GM18502 (cell line): ENCODE data around the gene EFHD2.
"Not testable (repeated sequence)": the region's sequence is repeated elsewhere in the genome, so short reads cannot be mapped to it uniquely, and the experiment has no call there.

Source experiments
- ATAC-seq: cut with Tn5 transposase; IDR thresholded peaks from one replicate; pipeline ENCODE4 v1.9.1; 2021; ENCODE audit warnings: mild to moderate bottlenecking; ENCODE audit not compliant: unreplicated experiment, poor library complexity

Gene EFHD2

DNA sequence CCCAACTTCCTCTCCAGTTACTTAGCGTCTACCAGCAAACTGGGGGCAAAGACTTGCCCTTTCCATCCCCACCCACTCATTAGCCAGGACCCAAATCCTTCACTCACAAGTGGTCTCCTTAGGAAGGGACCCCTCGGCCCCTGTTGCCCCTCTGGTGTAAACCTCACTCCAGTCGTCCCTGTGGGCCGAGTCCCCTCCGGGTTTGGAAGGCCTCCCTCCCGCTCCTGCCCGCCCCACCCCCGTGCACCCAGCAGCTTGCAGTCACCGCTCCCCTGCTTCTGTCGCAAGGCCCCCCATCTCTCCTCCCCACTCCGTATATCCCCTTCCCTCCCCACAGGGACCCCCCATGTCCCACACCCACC is 1.2 kb downstream of the EFHD2 start:
- no peak for ATAC-seq

- ATAC-seq, result peak; percentile 54
Measured at GRCh38 chr1:15411593-15412137, 2.0 kb downstream of the EFHD2 start.

GRCh38 chr1:15412175-15412800 is 2.6 kb downstream of the EFHD2 start:
- ATAC-seq, result no peak

DNA sequence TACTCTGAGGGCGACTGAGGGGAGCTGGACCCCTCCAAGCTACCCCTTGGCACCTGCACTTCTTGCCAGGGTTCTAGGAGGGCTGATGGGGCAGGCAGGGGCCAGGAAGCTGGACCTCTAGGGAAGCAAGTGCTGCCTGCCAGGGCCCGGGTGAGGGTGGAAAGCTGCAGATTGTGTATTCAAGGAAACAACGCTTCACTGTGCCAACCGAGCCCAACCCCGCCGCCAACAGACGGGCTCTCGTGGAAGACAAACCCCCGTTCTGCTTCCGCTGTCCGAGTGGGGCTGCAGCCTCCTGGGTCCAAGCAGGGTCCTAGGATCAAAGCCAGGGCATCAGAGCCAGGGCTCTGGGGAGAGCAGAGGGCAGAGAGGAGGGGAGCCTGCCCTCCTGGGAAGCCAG is 3.2 kb downstream of the EFHD2 start:
- ATAC-seq, result no peak

- no peak for ATAC-seq
Measured at GRCh38 chr1:15413563-15414444, 4.1 kb downstream of the EFHD2 start.

DNA sequence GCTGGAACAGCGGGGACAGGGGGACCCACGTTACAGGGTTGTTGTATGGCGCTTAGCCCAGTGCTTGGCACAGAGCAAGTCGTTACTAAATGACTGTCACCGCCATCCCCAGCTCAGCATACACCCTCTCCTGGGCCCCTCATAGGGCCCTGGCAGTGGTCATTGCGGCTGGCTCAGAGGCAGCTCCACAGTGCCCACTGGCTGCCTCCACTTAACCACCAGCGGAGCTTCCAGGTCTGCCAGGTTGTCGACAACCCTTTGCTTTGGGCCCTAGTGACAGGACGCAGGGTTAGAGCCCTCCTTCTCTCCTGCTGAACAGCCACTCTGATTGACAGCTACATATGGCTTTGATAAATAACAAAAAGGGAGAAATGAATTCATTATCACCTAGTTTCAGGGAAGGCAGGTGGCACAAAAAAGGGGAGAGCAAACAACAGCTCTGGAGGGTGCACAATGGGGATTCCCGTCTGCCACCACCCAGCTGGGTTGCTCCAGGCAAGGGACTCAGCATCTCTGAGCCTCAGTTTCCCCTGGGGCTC is 4.8 kb downstream of the EFHD2 start:
- ATAC-seq, result no peak

GRCh38 chr1:15417059-15417934 is 7.6 kb downstream of the EFHD2 start:
- peak; percentile 51 for ATAC-seq

DNA sequence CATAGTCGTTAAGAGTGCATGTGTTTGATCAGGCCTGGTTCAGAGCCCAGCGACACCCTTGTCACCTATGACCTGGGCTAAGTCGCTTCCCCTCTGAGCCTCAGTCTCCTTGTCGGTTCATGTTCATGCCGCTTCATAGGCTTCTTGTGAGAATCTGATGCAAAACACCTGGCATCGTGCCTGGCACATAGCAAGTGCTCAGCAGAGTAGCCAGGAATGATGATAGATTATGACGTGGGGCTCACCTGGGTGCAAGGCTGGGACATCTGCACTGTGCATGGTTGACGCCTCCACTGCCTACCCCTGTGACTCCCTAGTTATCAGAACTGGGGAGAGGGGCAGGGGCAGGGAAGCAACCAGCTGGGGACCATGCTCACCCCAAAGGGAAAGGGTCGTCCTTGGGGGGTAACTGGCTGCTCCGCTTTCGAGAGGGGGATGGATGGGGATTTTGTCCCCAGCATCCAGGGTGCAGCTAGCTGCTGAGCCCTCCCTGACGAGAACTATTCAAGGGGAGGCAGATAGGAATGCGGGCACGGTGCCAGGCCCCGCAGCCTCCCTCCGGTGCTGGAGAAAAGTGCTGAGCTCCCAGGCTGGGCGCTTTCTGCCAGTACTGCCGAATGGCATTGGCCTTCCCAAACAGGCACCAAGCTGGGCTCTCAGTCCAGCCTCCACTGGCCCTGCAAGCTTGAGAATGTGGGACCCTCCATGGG is 9.3 kb downstream of the EFHD2 start:
- ATAC-seq, result no peak

DNA sequence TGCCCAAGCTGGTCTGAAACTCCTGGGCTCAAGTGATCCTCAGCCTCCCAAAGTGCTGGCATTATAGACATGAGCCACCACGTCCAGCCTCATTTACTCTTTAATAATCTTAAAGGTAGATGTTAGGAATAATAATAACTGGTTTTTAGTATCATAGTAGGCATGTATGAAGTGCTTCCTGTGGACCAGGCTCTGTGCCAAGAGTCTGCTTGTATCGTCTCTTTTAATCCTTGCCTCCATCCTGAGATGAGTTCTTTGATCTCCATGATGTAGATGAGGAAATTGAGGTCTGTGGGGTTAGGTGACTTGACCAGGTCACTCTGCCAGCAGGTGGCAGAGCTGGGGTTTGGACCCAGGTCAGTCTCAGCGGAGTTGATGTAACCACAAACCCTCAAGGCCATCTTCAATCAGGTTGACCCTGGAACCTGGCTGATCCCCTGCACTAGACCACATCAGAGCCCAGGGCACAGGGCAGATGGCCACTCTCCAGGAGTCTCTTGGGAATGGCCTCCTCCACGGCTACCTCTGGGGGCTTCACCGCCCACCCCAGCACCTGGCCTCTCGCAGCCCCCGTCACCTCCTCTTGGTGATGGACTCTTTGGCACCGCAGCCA is 11.3 kb downstream of the EFHD2 start:
- no peak for ATAC-seq

GRCh38 chr1:15422871-15423270 is 13.2 kb downstream of the EFHD2 start:
- ATAC-seq, result no peak

DNA sequence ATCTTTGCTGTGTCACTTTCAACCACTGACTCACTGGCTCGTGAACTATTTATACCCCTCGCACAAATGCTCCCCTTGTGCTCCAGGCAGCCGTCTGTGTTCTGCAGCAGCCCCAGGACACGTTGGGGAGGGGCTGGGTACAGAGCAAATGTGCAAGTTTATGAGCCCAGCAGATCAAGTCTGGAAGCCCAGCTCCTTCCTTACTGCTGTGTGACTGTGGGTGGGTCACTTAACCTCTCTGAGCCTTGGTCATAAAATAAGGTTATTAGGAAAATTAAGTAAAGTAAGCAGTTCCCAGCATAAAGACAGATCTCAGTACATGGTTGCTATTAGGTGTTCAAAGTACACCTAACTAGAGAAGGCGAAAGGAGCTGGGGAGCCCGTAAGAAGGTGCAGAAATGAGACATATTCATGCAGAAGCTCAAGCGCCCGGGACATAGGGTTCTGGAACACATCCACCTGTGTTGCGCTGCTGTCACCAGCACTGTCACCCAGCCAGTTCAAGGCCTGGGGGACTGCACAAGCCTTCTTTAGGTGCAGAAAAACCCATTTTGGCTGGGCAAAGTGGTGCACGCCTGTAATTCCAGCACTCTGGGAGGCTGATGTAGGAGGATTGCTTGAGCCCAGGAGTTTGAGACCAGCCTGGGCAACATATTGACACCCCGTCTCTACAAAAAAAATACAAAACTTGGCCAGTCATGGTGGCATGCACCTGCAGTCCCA is 13.8 kb downstream of the EFHD2 start:
- ATAC-seq, result no peak

GRCh38 chr1:15424146-15424667 is 14.5 kb downstream of the EFHD2 start:
- no peak for ATAC-seq

- ATAC-seq, result no peak
Measured at GRCh38 chr1:15424981-15425380, 15.3 kb downstream of the EFHD2 start.

DNA sequence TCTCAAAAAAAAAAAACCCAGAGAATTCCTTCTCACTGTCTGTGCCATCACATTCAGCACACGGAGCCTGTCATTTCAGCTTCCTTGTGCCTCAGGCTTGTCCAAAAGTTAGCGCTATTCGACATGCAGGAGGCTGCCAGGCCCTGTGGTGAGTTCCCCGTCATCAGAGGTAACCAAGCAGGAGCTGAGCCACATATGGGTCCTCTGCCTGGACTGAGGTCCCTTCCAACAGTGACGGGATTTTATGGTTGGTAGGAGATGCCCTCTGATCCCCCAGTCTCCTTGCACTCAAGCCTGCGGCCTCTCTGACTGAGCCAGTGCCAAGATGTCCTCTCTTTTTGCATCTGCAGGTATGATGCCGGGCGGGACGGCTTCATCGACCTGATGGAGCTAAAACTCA is 15.8 kb downstream of the EFHD2 start:
- no peak for ATAC-seq

- no peak for ATAC-seq
Measured at GRCh38 chr1:15425958-15426357, 16.3 kb downstream of the EFHD2 start.

GRCh38 chr1:15426492-15427279 is 17.0 kb downstream of the EFHD2 start:
- no peak for ATAC-seq

GRCh38 chr1:15427280-15427666 is 17.6 kb downstream of the EFHD2 start:
- no peak for ATAC-seq

GRCh38 chr1:15428252-15428651 is 18.6 kb downstream of the EFHD2 start:
- not testable (repeated sequence) for ATAC-seq
